PC-3 (cell line): ENCODE results near the gene RBBP9. TPM values are rescaled to one million over a fixed set of nuclear protein-coding genes. Genes with fewer than 3 reads are reported as not detected.

Source experiments
- ATAC-seq: fragments of 200-7000 bp; cut with Tn5 transposase; 2 replicates; pipeline ENCODE4 v1.9.1; 2020; ENCODE audit warnings: mild to moderate bottlenecking, moderate library complexity
- BruUV-seq: library from RNA; stranded (reverse); fragments of 400-500 nt; replicated peaks from 2 replicates; lab custom pipeline; 2021; lab: Mats Ljungman, UMichigan
- CTCF ChIA-PET: fragments of 300-600 bp; sonication (Branson Sonifier 250); formaldehyde crosslinking; loops from one replicate; lab custom pipeline; 2022; ENCODE audit warnings: antibody characterized with exemption; lab: Charles Lee
- POLR2A ChIA-PET: fragments of 300-600 bp; sonication (Branson Sonifier 250); formaldehyde crosslinking; loops from one replicate; lab custom pipeline; 2022; ENCODE audit warnings: antibody characterized with exemption; ENCODE audit not compliant: unreplicated experiment; lab: Charles Lee
- DNase-seq: peaks from one replicate; pipeline ENCODE4 v3.0.0-alpha.2; 2015
- H2AFZ ChIP-seq: fragments of 300-600 bp; sonication (generic); 2 replicates; pipeline ENCODE4 v1.6.0; 2016; ENCODE audit warnings: antibody characterized with exemption, low read length
- H3F3A ChIP-seq: fragments of 300-600 bp; sonication (generic); one replicate; pipeline ENCODE4 v1.6.0; 2017; ENCODE audit warnings: antibody characterized with exemption, low read length, control low read depth, mild to moderate bottlenecking; ENCODE audit not compliant: unreplicated experiment
- H3K27ac ChIP-seq: fragments of 300-600 bp; sonication (generic); 2 replicates; pipeline ENCODE4 v1.5.1; 2016; ENCODE audit warnings: mild to moderate bottlenecking, low read length
- H3K27me3 ChIP-seq: fragments of 300-600 bp; sonication (generic); 2 replicates; pipeline ENCODE4 v1.6.1; 2016; ENCODE audit warnings: low read length, mixed read lengths
- H3K36me3 ChIP-seq: fragments of 300-600 bp; sonication (generic); 2 replicates; pipeline ENCODE4 v1.6.1; 2016; ENCODE audit warnings: low read depth, mixed run types, low read length, mixed read lengths
- H3K4me1 ChIP-seq: fragments of 300-600 bp; sonication (generic); 2 replicates; pipeline ENCODE4 v1.5.1; 2016; ENCODE audit warnings: low read length; ENCODE audit not compliant: insufficient read depth
- H3K4me2 ChIP-seq: fragments of 300-600 bp; sonication (generic); 2 replicates; pipeline ENCODE4 v1.6.0; 2016; ENCODE audit warnings: low read length
- H3K4me3 ChIP-seq: fragments of 300-600 bp; sonication (generic); 2 replicates; pipeline ENCODE4 v1.5.1; 2016; ENCODE audit warnings: mild to moderate bottlenecking, low read length, mixed read lengths
- H3K79me2 ChIP-seq: fragments of 300-600 bp; sonication (generic); 2 replicates; pipeline ENCODE4 v1.6.1; 2017; ENCODE audit warnings: low read length, mixed read lengths
- H3K9ac ChIP-seq: fragments of 300-600 bp; sonication (generic); 2 replicates; pipeline ENCODE4 v1.6.0; 2016; ENCODE audit warnings: mild to moderate bottlenecking, low read length
- H3K9me2 ChIP-seq: fragments of 300-600 bp; sonication (generic); replicated peaks from 2 replicates; pipeline ENCODE4 v1.6.1; 2016; ENCODE audit warnings: mixed run types, low read length, mixed read lengths
- H3K9me3 ChIP-seq: fragments of 300-600 bp; sonication (generic); 2 replicates; pipeline ENCODE4 v1.6.1; 2016; ENCODE audit warnings: low read length, mixed read lengths
- H4K20me1 ChIP-seq: fragments of 300-600 bp; sonication (generic); 2 replicates; pipeline ENCODE4 v1.6.1; 2016; ENCODE audit warnings: low read length, mixed read lengths
- CTCF ChIP-seq: fragments of 300-600 bp; sonication (generic); conservative IDR thresholded peaks from 2 replicates; pipeline ENCODE4 v1.5.1; 2017; ENCODE audit warnings: antibody characterized with exemption, low read depth, mild to moderate bottlenecking, low read length
- EZH2 ChIP-seq: fragments of 300-600 bp; sonication (generic); IDR thresholded peaks from one replicate; pipeline ENCODE4 v1.6.1; 2017; ENCODE audit warnings: antibody characterized with exemption, mild to moderate bottlenecking, low read length; ENCODE audit not compliant: unreplicated experiment
- EZH2phosphoT487 ChIP-seq: fragments of 300-600 bp; sonication (generic); IDR thresholded peaks from 2 replicates; pipeline ENCODE4 v1.6.1; 2018; ENCODE audit warnings: mild to moderate bottlenecking, antibody characterized with exemption, low read length, borderline replicate concordance
- intact Hi-C: fragments of 100-400 bp; cut with micrococcal nuclease; formaldehyde crosslinking; loops from 2 replicates; pipeline ENCODE4 v1.9.0; 2023
- total RNA-seq: library from RNA; depleted of rRNA; stranded (reverse); fragments of >200 nt; gene quantifications from 2 replicates; pipeline ENCODE4 v1.2.3, GENCODE V29; 2014

The RBBP9 gene
- total RNA-seq, 1 experiment from 2014 or later, result 22.8 TPM

- H3K27ac ChIP-seq, result no peak overlapping the region
- CTCF ChIA-PET, result no interaction called here
- intact Hi-C loops, result no loop called here
- H3K4me1 ChIP-seq, result peaks cover 2% of the 10 kb centered on the region; the same call in 1 of the 2 replicates
- peaks cover 37% of the 10 kb centered on the region; the same call in 1 of the 2 replicates for H3K36me3 ChIP-seq
- DNase-seq, result no peak
- no peaks in the 10 kb centered on the region for H3F3A ChIP-seq
- H3K4me3 ChIP-seq, result no peak overlapping the region
- H3K9me3 ChIP-seq, result no peaks in the 10 kb centered on the region
- no peaks in the 10 kb centered on the region for H4K20me1 ChIP-seq
- H3K9ac ChIP-seq, result no peak overlapping the region
- peaks cover 23% of the 10 kb centered on the region for H3K79me2 ChIP-seq
- no peaks in the 10 kb centered on the region for H3K27me3 ChIP-seq
- BruUV-seq, result no TSS peak
- ATAC-seq, result no peak
- no peak overlapping the region for H2AFZ ChIP-seq
- no peaks in the 10 kb centered on the region for H3K9me2 ChIP-seq
- no peak overlapping the region for H3K4me2 ChIP-seq
- TF ChIP-seq EZH2phosphoT487, result no peak
- TF ChIP-seq EZH2, result no peak
- TF ChIP-seq CTCF, result no peak
- POLR2A ChIA-PET, result no interaction called here
Observed at GRCh38 chr20:18514127-18514526, 17.1 kb upstream of the RBBP9 start.

GRCh38 chr20:18513208-18513607, 16.2 kb upstream of the RBBP9 start:
- intact Hi-C loops, result no loop called here
- no peaks in the 10 kb centered on the region for H3F3A ChIP-seq
- ChIA-PET POLR2A (no interaction called here), CTCF (no interaction called here)
- no peak for DNase-seq
- no peak overlapping the region for H3K9ac ChIP-seq
- H3K36me3 ChIP-seq, result peaks cover 37% of the 10 kb centered on the region; the same call in 1 of the 2 replicates
- no peaks in the 10 kb centered on the region for H3K9me2 ChIP-seq
- no peak overlapping the region for H3K4me3 ChIP-seq
- TF ChIP-seq CTCF (no peak), EZH2phosphoT487 (no peak), EZH2 (no peak)
- no TSS peak for BruUV-seq
- H3K4me2 ChIP-seq, result no peak overlapping the region
- peaks cover 6% of the 10 kb centered on the region; the same call in 1 of the 2 replicates for H3K4me1 ChIP-seq
- no peaks in the 10 kb centered on the region for H4K20me1 ChIP-seq
- peaks cover 33% of the 10 kb centered on the region for H3K79me2 ChIP-seq
- no peak overlapping the region for H3K27ac ChIP-seq
- H3K9me3 ChIP-seq, result no peaks in the 10 kb centered on the region
- H3K27me3 ChIP-seq, result no peaks in the 10 kb centered on the region
- ATAC-seq, result no peak
- H2AFZ ChIP-seq, result no peak overlapping the region

GRCh38 chr20:18511571-18511970, 14.5 kb upstream of the RBBP9 start:
- H2AFZ ChIP-seq, result no peak overlapping the region
- H3K4me2 ChIP-seq, result no peak overlapping the region
- no TSS peak for BruUV-seq
- ChIA-PET CTCF (no interaction called here), POLR2A (interaction anchor here (0.6 kb wide), 1 partner anchor 52 kb away, joined by 3 read pairs; no protein-coding TSS in a partner anchor)
- no peaks in the 10 kb centered on the region for H3K27me3 ChIP-seq
- peaks cover 33% of the 10 kb centered on the region for H3K79me2 ChIP-seq
- intact Hi-C loops, result no loop called here
- no peaks in the 10 kb centered on the region for H4K20me1 ChIP-seq
- H3F3A ChIP-seq, result no peaks in the 10 kb centered on the region
- H3K9me3 ChIP-seq, result no peaks in the 10 kb centered on the region
- H3K9ac ChIP-seq, result no peak overlapping the region
- H3K4me3 ChIP-seq, result no peak overlapping the region
- no peaks in the 10 kb centered on the region for H3K9me2 ChIP-seq
- DNase-seq (no peak), ATAC-seq (no peak)
- H3K4me1 ChIP-seq, result peaks cover 11% of the 10 kb centered on the region
- no peak for TF ChIP-seq EZH2phosphoT487
- H3K27ac ChIP-seq, result no peak overlapping the region
- H3K36me3 ChIP-seq, result peaks cover 31% of the 10 kb centered on the region; the same call in 1 of the 2 replicates
